Cardiac fibroblast (primary cell): ENCODE results near the gene CDK10.

ENCODE experiments used
- DNase-seq, 2 donors: peaks; one replicate each; pipeline versions ENCODE4 v3.0.0 to v3.0.0-alpha.2; 2010; ENCODE audit warnings: low read depth in 2 of 2
- H3K4me3 ChIP-seq, 2 donors: replicated peaks in 1 of 2; 1 replicate in 1 of 2; 2 replicates in 1 of 2; pipeline ENCODE4 v1.5.1; 2011; ENCODE audit warnings: low read depth in 2 of 2, low read length in 2 of 2, mild to moderate bottlenecking in 2 of 2, moderate library complexity in 1 of 2
- CTCF ChIP-seq: IDR thresholded peaks from one replicate; pipeline ENCODE4 v1.5.1; 2011; ENCODE audit warnings: low read depth, mild to moderate bottlenecking, low read length, inconsistent platforms

The CDK10 gene

GRCh38 chr16:89722392-89723278, 36.1 kb downstream of the CDK10 start:
- peak; percentile 64 to 70 for DNase-seq
- peak overlapping the region; percentile 73 to 76 for H3K4me3 ChIP-seq
- no peak for TF ChIP-seq CTCF

GRCh38 chr16:89723279-89724250, 37.1 kb downstream of the CDK10 start:
- H3K4me3 ChIP-seq: peak overlapping the region in 1 of 2 donors; percentile 76
- TF ChIP-seq CTCF: no peak
- DNase-seq: peak in 1 of 2 donors; percentile 47

- no peak overlapping the region for H3K4me3 ChIP-seq
- DNase-seq: no peak
- no peak for TF ChIP-seq CTCF
Observed at GRCh38 chr16:89727406-89728120, 41.1 kb downstream of the CDK10 start.

GRCh38 chr16:89729293-89729692, 42.8 kb downstream of the CDK10 start:
- DNase-seq: no peak
- no peak for TF ChIP-seq CTCF
- H3K4me3 ChIP-seq: no peak overlapping the region

- H3K4me3 ChIP-seq: no peak overlapping the region
- no peak for TF ChIP-seq CTCF
- DNase-seq: no peak
Observed at GRCh38 chr16:89729863-89730593, 43.5 kb downstream of the CDK10 start.
